Upper lobe of right lung (tissue), 1 donor: Measurements from ENCODE around the gene KRTAP19-7. TPM values are rescaled to one million over a fixed set of nuclear protein-coding genes. Genes with fewer than 3 reads are reported as not detected.

ENCODE experiments used
- ATAC-seq: fragments of 200-7000 bp; cut with Tn5 transposase; one replicate; pipeline ENCODE4 v1.9.1; 2020; ENCODE audit warnings: mild to moderate bottlenecking, moderate library complexity
- DNase-seq: peaks from one replicate; pipeline ENCODE4 v3.0.0-alpha.2; 2020
- H3K27ac ChIP-seq: fragments of 200-600 bp; one replicate; pipeline ENCODE4 v1.8.0; 2022
- H3K27me3 ChIP-seq: fragments of 200-600 bp; one replicate; pipeline ENCODE4 v1.8.0; 2022; ENCODE audit warnings: mild to moderate bottlenecking
- H3K36me3 ChIP-seq: fragments of 200-600 bp; one replicate; pipeline ENCODE4 v1.8.0; 2022
- H3K4me1 ChIP-seq: fragments of 200-600 bp; one replicate; pipeline ENCODE4 v1.8.0; 2022
- H3K4me3 ChIP-seq: fragments of 200-600 bp; one replicate; pipeline ENCODE4 v1.8.0; 2022; ENCODE audit warnings: mild to moderate bottlenecking
- H3K9me3 ChIP-seq: fragments of 200-600 bp; one replicate; pipeline ENCODE4 v1.8.0; 2022
- intact Hi-C: fragments of 100-400 bp; cut with DNase I; formaldehyde crosslinking; loops from one replicate; pipeline ENCODE4 v1.11.0; 2022
- total RNA-seq: library from RNA; stranded (reverse); fragmentation: NEBNext Ultra II Directional; extraction: Animal tissue kit (Norgen Biotek cat#: 25700); gene quantifications from one replicate; pipeline ENCODE4 v1.2.1, GENCODE V29; 2021
- TF ChIP-seq, protein P1 (sequence below): fragments of 200-600 bp; IDR thresholded peaks from one replicate; pipeline ENCODE4 v1.8.0; 2022; ENCODE audit warnings: antibody characterized with exemption
- donor health status: DM: no; HTN: yes; CAD: no; lungs with severe emphysema.

Gene KRTAP19-7
- total RNA-seq, 1 donor from 2014 or later: not detected

DNA sequence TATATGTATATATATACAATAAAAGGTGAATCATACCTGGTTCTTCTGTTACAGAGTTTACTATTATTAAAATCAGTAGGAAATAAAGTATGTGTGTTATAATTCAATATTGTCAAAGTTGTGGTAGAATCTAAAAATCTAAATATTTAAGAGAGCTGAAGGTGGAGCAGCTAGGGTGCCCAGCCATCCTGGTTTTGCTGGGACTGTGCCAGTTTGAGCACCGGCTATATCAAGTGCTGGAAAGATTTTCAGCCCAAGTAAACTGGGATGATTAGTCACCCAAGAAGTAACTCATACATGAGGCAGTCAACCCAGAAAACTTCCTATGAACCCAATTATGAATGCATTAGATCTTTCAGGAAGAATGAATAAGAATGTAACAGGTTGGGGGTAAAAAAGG is 42.2 kb downstream of the KRTAP19-7 start:
- TF ChIP-seq, protein P1, sequence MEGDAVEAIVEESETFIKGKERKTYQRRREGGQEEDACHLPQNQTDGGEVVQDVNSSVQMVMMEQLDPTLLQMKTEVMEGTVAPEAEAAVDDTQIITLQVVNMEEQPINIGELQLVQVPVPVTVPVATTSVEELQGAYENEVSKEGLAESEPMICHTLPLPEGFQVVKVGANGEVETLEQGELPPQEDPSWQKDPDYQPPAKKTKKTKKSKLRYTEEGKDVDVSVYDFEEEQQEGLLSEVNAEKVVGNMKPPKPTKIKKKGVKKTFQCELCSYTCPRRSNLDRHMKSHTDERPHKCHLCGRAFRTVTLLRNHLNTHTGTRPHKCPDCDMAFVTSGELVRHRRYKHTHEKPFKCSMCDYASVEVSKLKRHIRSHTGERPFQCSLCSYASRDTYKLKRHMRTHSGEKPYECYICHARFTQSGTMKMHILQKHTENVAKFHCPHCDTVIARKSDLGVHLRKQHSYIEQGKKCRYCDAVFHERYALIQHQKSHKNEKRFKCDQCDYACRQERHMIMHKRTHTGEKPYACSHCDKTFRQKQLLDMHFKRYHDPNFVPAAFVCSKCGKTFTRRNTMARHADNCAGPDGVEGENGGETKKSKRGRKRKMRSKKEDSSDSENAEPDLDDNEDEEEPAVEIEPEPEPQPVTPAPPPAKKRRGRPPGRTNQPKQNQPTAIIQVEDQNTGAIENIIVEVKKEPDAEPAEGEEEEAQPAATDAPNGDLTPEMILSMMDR: no peak
- Histone ChIP-seq H3K27ac (no peak overlapping the region), H3K36me3 (no peaks in the 10 kb centered on the region), H3K4me1 (no peaks in the 10 kb centered on the region), H3K27me3 (no peaks in the 10 kb centered on the region), H3K9me3 (no peaks in the 10 kb centered on the region), H3K4me3 (no peak overlapping the region)
- DNase-seq (no peak), ATAC-seq (no peak)
- intact Hi-C loops: no loop called here

DNA sequence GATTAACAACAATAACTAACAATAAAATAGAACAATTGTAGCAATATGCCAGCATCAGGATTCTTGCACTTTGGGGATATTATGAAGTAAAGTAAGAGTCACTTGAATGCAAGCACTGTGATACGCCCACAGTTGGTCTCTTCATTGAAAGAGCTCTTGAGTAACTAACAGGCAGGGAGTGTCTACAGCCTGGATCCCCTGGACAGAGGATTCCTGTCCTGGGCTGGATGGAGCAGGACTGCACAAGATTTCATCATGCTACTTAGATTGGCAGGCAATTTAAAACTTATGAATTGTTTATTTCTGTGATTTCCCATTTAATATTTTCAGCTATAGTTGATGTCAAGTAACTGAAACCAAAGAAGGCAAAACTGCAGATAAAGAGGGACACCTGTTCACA is 45.4 kb downstream of the KRTAP19-7 start:
- DNase-seq (no peak), ATAC-seq (no peak)
- no peaks in the 10 kb centered on the region for H3K27me3 ChIP-seq
- no peak overlapping the region for H3K4me3 ChIP-seq
- TF ChIP-seq, protein P1: no peak
- intact Hi-C loops: no loop called here
- no peaks in the 10 kb centered on the region for H3K36me3 ChIP-seq
- no peaks in the 10 kb centered on the region for H3K9me3 ChIP-seq
- no peaks in the 10 kb centered on the region for H3K4me1 ChIP-seq
- H3K27ac ChIP-seq: no peak overlapping the region

Other genes starting within 250 kb of the KRTAP19-7 start
- gene KRTAP26-1, start 241.0 kb downstream of the KRTAP19-7 start, total RNA-seq: not detected
- gene KRTAP27-1, start 223.6 kb downstream of the KRTAP19-7 start, total RNA-seq: not detected
- not detected for gene KRTAP23-1, start 212.7 kb downstream of the KRTAP19-7 start, total RNA-seq
- gene KRTAP13-2, start 189.0 kb downstream of the KRTAP19-7 start, total RNA-seq: not detected
- not detected for gene KRTAP13-1, start 165.3 kb downstream of the KRTAP19-7 start, total RNA-seq
- gene KRTAP13-3, start 135.4 kb downstream of the KRTAP19-7 start, total RNA-seq: not detected
- not detected for gene KRTAP13-4, start 131.1 kb downstream of the KRTAP19-7 start, total RNA-seq
- gene KRTAP15-1, start 121.0 kb downstream of the KRTAP19-7 start, total RNA-seq: not detected
- gene KRTAP19-1, start 80.9 kb downstream of the KRTAP19-7 start, total RNA-seq: not detected
- not detected for gene KRTAP19-2, start 73.9 kb downstream of the KRTAP19-7 start, total RNA-seq
- gene KRTAP19-3, start 69.3 kb downstream of the KRTAP19-7 start, total RNA-seq: not detected
- gene KRTAP19-4, start 64.1 kb downstream of the KRTAP19-7 start, total RNA-seq: not detected
- not detected for gene KRTAP19-5, start 59.2 kb downstream of the KRTAP19-7 start, total RNA-seq
- gene KRTAP19-6, start 19.4 kb downstream of the KRTAP19-7 start, total RNA-seq: not detected
- gene KRTAP22-2, start 29.1 kb upstream of the KRTAP19-7 start, total RNA-seq: not detected
- gene KRTAP6-3, start 31.1 kb upstream of the KRTAP19-7 start, total RNA-seq: not detected
- not detected for gene KRTAP6-2, start 37.6 kb upstream of the KRTAP19-7 start, total RNA-seq
- gene KRTAP22-1, start 39.8 kb upstream of the KRTAP19-7 start, total RNA-seq: not detected
- gene KRTAP6-1, start 52.6 kb upstream of the KRTAP19-7 start, total RNA-seq: not detected
- not detected for gene KRTAP20-1, start 55.1 kb upstream of the KRTAP19-7 start, total RNA-seq
- gene KRTAP20-4, start 59.3 kb upstream of the KRTAP19-7 start, total RNA-seq: not detected
- not detected for gene KRTAP20-2, start 73.9 kb upstream of the KRTAP19-7 start, total RNA-seq
- gene KRTAP20-3, start 81.5 kb upstream of the KRTAP19-7 start, total RNA-seq: not detected
- not detected for gene KRTAP21-3, start 157.5 kb upstream of the KRTAP19-7 start, total RNA-seq
- gene KRTAP21-2, start 185.9 kb upstream of the KRTAP19-7 start, total RNA-seq: not detected
- not detected for gene KRTAP21-1, start 194.1 kb upstream of the KRTAP19-7 start, total RNA-seq